WTC11 (cell line): ENCODE results near the gene PRKAG2. TPM values are rescaled to one million over a fixed set of nuclear protein-coding genes. Genes with fewer than 3 reads are reported as not detected.

Source experiments
- ATAC-seq: fragments of 200-7000 bp; cut with Tn5 transposase; 2 replicates; pipeline ENCODE4 v1.10.0; 2021; ENCODE audit warnings: mild to moderate bottlenecking, moderate library complexity
- CTCF ChIA-PET: fragments of 300-600 bp; sonication (Branson Sonifier 250); formaldehyde crosslinking; loops from one replicate; lab custom pipeline; 2021; ENCODE audit warnings: antibody characterized with exemption; lab: Charles Lee
- POLR2A ChIA-PET: fragments of 350-600 bp; sonication (Branson Sonifier 250); formaldehyde crosslinking; loops from one replicate; lab custom pipeline; 2021; ENCODE audit warnings: antibody characterized with exemption; lab: Charles Lee
- DNase-seq: peaks from one replicate; pipeline ENCODE4 v3.0.0; 2021; ENCODE audit warnings: low spot score
- H3K27ac Mint-ChIP-seq: 2 replicates; pipeline ENCODE4 v1.8.0; 2021; ENCODE audit warnings: mixed read lengths
- H3K27me3 Mint-ChIP-seq: 2 replicates; pipeline ENCODE4 v1.8.0; 2021; ENCODE audit warnings: low read depth, mild to moderate bottlenecking, moderate library complexity, mixed read lengths
- H3K36me3 Mint-ChIP-seq: 2 replicates; pipeline ENCODE4 v1.8.0; 2021; ENCODE audit warnings: mixed read lengths
- H3K4me1 Mint-ChIP-seq: 2 replicates; pipeline ENCODE4 v1.8.0; 2022; ENCODE audit warnings: mixed read lengths
- H3K4me3 Mint-ChIP-seq: 2 replicates; pipeline ENCODE4 v1.8.0; 2021; ENCODE audit warnings: mild to moderate bottlenecking, moderate library complexity, mixed read lengths
- H3K9me3 Mint-ChIP-seq: 2 replicates; pipeline ENCODE4 v1.8.0; 2021; ENCODE audit warnings: mixed read lengths
- EMX1 ChIP-seq: fragments of 250-450 bp; sonication (Bioruptor Pico); IDR thresholded peaks from 2 replicates; pipeline ENCODE4 v1.8.0; 2021; ENCODE audit warnings: mild to moderate bottlenecking
- FOXP1 ChIP-seq: sonication (generic); formaldehyde crosslinking; IDR thresholded peaks from 2 replicates; pipeline ENCODE4 v1.8.0; 2022; ENCODE audit warnings: missing genetic modification reagents, mild to moderate bottlenecking, moderate library complexity, borderline replicate concordance
- GABPB1 ChIP-seq: sonication (generic); formaldehyde crosslinking; IDR thresholded peaks from 2 replicates; pipeline ENCODE4 v1.8.1; 2023; ENCODE audit warnings: mild to moderate bottlenecking, missing genetic modification reagents
- JAZF1 ChIP-seq: fragments of 250-450 bp; sonication (Bioruptor Pico); IDR thresholded peaks from 2 replicates; pipeline ENCODE4 v1.9.0; 2021; ENCODE audit warnings: moderate library complexity, mild to moderate bottlenecking, inconsistent platforms
- KAT7 ChIP-seq: sonication (generic); formaldehyde crosslinking; IDR thresholded peaks from 2 replicates; pipeline ENCODE4 v1.8.1; 2023; ENCODE audit warnings: missing genetic modification reagents, mild to moderate bottlenecking, borderline replicate concordance
- NFYB ChIP-seq: sonication (generic); formaldehyde crosslinking; conservative IDR thresholded peaks from 2 replicates; pipeline ENCODE4 v1.8.0; 2022; ENCODE audit warnings: low read depth, missing genetic modification reagents
- NR1H2 ChIP-seq: sonication (generic); formaldehyde crosslinking; IDR thresholded peaks from 2 replicates; pipeline ENCODE4 v1.9.0; 2021; ENCODE audit warnings: mild to moderate bottlenecking, moderate library complexity, missing genetic modification reagents
- NR3C1 ChIP-seq: sonication (generic); formaldehyde crosslinking; conservative IDR thresholded peaks from 2 replicates; pipeline ENCODE4 v1.8.1; 2023; ENCODE audit warnings: low read depth, mild to moderate bottlenecking, missing genetic modification reagents
- OVOL2 ChIP-seq: fragments of 250-450 bp; sonication (Bioruptor Pico); IDR thresholded peaks from 2 replicates; pipeline ENCODE4 v1.9.0; 2021; ENCODE audit warnings: mild to moderate bottlenecking, borderline replicate concordance
- RORB ChIP-seq: fragments of 250-450 bp; sonication (Bioruptor Pico); IDR thresholded peaks from 2 replicates; pipeline ENCODE4 v1.9.0; 2021; ENCODE audit warnings: mild to moderate bottlenecking
- TEAD1 ChIP-seq: sonication (generic); formaldehyde crosslinking; IDR thresholded peaks from 2 replicates; pipeline ENCODE4 v1.8.0; 2022; ENCODE audit warnings: mild to moderate bottlenecking, missing genetic modification reagents
- ZNF219 ChIP-seq: sonication (generic); formaldehyde crosslinking; IDR thresholded peaks from 2 replicates; pipeline ENCODE4 v1.8.0; 2023; ENCODE audit warnings: missing genetic modification reagents, mild to moderate bottlenecking, borderline replicate concordance
- ZNF232 ChIP-seq: sonication (generic); formaldehyde crosslinking; IDR thresholded peaks from 2 replicates; pipeline ENCODE4 v1.8.0; 2022; ENCODE audit warnings: mild to moderate bottlenecking, missing genetic modification reagents
- ZNF416 ChIP-seq: fragments of 250-450 bp; sonication (Bioruptor Pico); IDR thresholded peaks from 2 replicates; pipeline ENCODE4 v1.9.0; 2021; ENCODE audit warnings: mild to moderate bottlenecking, inconsistent platforms
- total RNA-seq: library from RNA; stranded (reverse); gene quantifications from 3 replicates; pipeline ENCODE4 v1.2.3, GENCODE V29; 2021
- TF ChIP-seq, protein P1 (sequence below): sonication (generic); formaldehyde crosslinking; IDR thresholded peaks from 2 replicates; pipeline ENCODE4 v1.8.0; 2023; ENCODE audit warnings: mild to moderate bottlenecking, missing genetic modification reagents
- TF ChIP-seq, protein P2 (sequence below): sonication (generic); formaldehyde crosslinking; IDR thresholded peaks from 2 replicates; pipeline ENCODE4 v1.8.0; 2022; ENCODE audit warnings: mild to moderate bottlenecking, missing genetic modification reagents
- TF ChIP-seq, protein P3 (sequence below): sonication (generic); formaldehyde crosslinking; IDR thresholded peaks from 2 replicates; pipeline ENCODE4 v1.8.1; 2022; ENCODE audit warnings: low read depth, mild to moderate bottlenecking, moderate library complexity, missing genetic modification reagents, borderline replicate concordance
- TF ChIP-seq, protein P4 (sequence below): sonication (generic); formaldehyde crosslinking; IDR thresholded peaks from 2 replicates; pipeline ENCODE4 v1.8.1; 2022; ENCODE audit warnings: mild to moderate bottlenecking, moderate library complexity, missing genetic modification reagents

PRKAG2 gene
- total RNA-seq, 1 experiment from 2014 or later, result 20.3 TPM

DNA sequence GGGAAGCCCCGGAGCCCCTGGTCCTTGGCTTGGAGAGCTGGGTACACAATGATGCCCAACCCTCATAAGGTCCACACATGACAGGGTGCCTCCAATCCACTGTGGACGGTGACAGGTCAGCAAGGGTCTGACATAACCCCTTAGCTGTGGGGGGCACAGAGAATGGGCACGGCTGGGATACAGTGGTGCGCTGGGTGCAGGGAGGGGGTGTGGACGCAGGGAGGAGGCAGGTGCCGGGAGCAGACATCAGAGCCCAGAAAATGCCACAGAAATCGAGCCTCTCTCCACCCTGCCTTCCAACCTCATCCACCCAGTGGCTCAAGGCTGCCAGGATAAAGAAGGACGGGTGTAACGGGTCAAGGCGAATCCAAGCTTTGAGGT is 179.4 kb downstream of the PRKAG2 start (continued):
- TF ChIP-seq, protein P1, sequence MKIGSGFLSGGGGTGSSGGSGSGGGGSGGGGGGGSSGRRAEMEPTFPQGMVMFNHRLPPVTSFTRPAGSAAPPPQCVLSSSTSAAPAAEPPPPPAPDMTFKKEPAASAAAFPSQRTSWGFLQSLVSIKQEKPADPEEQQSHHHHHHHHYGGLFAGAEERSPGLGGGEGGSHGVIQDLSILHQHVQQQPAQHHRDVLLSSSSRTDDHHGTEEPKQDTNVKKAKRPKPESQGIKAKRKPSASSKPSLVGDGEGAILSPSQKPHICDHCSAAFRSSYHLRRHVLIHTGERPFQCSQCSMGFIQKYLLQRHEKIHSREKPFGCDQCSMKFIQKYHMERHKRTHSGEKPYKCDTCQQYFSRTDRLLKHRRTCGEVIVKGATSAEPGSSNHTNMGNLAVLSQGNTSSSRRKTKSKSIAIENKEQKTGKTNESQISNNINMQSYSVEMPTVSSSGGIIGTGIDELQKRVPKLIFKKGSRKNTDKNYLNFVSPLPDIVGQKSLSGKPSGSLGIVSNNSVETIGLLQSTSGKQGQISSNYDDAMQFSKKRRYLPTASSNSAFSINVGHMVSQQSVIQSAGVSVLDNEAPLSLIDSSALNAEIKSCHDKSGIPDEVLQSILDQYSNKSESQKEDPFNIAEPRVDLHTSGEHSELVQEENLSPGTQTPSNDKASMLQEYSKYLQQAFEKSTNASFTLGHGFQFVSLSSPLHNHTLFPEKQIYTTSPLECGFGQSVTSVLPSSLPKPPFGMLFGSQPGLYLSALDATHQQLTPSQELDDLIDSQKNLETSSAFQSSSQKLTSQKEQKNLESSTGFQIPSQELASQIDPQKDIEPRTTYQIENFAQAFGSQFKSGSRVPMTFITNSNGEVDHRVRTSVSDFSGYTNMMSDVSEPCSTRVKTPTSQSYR (CRISPR knock-in tag), result no peak
- TF ChIP-seq ZNF416 (CRISPR knock-in tag) (no peak), OVOL2 (CRISPR knock-in tag) (no peak)
- TF ChIP-seq, protein P2, sequence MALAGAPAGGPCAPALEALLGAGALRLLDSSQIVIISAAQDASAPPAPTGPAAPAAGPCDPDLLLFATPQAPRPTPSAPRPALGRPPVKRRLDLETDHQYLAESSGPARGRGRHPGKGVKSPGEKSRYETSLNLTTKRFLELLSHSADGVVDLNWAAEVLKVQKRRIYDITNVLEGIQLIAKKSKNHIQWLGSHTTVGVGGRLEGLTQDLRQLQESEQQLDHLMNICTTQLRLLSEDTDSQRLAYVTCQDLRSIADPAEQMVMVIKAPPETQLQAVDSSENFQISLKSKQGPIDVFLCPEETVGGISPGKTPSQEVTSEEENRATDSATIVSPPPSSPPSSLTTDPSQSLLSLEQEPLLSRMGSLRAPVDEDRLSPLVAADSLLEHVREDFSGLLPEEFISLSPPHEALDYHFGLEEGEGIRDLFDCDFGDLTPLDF (CRISPR knock-in tag), result no peak
- TF ChIP-seq, all 79 proteins: peak for 0

DNA sequence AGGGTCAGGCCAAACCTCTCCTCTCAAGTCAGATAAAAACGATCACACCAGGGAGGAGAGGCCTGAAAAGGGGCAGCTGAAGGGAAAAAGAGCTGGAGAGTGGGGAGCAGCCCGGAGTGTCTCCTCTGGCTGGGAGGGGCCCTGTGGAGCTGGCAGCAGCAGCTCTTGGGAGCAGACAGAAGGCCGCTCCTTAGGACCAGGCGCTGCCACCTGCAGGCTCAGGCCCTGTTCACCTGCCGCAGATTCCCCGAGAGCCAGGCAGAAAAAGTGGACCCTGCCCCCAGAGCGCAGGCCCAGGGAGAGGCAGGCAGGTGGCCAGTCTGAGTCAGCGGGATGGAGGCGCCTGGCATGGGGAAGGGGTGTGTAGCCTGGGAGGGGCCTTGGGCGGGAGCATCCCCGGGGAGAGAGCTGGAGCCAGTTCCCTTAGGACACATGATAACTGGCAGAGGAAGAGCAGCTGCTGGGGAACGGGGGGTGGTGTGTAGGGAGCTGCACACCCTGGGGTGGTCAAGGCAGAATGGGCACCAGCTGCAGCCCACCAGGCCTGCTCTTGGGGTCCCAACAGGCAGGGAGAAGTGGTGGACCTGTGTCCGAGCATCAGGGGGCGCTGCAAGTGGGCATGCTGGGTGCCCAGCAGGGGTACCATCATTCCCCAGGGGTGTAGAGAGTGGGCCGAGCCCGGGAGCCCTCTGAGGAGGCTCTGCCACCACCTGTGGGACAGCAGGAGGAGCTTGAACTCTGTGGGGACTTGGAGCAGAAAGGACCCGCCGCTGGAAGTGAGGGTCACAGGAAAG is 180.0 kb downstream of the PRKAG2 start:
- H3K4me1 Mint-ChIP-seq, result peaks cover 28% of the 10 kb centered on the region
- no peaks in the 10 kb centered on the region for H3K27me3 Mint-ChIP-seq
- no peak for TF ChIP-seq RORB
- TF ChIP-seq EMX1 (CRISPR knock-in tag), result no peak
- TF ChIP-seq JAZF1 (CRISPR knock-in tag), result no peak
- TF ChIP-seq ZNF219 (CRISPR knock-in tag), result no peak
- TF ChIP-seq FOXP1, result no peak
- no peak for TF ChIP-seq NFYB
- no peak for TF ChIP-seq NR1H2 (CRISPR knock-in tag)
- TF ChIP-seq TEAD1, result no peak
- TF ChIP-seq, protein P3, sequence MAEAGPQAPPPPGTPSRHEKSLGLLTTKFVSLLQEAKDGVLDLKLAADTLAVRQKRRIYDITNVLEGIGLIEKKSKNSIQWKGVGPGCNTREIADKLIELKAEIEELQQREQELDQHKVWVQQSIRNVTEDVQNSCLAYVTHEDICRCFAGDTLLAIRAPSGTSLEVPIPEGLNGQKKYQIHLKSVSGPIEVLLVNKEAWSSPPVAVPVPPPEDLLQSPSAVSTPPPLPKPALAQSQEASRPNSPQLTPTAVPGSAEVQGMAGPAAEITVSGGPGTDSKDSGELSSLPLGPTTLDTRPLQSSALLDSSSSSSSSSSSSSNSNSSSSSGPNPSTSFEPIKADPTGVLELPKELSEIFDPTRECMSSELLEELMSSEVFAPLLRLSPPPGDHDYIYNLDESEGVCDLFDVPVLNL, result no peak
- no peak for TF ChIP-seq ZNF232
- TF ChIP-seq GABPB1 (CRISPR knock-in tag), result no peak
- TF ChIP-seq KAT7, result no peak
- TF ChIP-seq, protein P2 (CRISPR knock-in tag), result no peak
- TF ChIP-seq, protein P4, sequence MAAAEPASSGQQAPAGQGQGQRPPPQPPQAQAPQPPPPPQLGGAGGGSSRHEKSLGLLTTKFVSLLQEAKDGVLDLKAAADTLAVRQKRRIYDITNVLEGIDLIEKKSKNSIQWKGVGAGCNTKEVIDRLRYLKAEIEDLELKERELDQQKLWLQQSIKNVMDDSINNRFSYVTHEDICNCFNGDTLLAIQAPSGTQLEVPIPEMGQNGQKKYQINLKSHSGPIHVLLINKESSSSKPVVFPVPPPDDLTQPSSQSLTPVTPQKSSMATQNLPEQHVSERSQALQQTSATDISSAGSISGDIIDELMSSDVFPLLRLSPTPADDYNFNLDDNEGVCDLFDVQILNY, result no peak
- no peak for TF ChIP-seq NR3C1
- TF ChIP-seq, all 79 proteins: peak for 0
- H3K9me3 Mint-ChIP-seq, result peaks cover 5% of the 10 kb centered on the region; the same call in 1 of the 2 replicates
- DNase-seq (peak; percentile 52), ATAC-seq (peak; percentile 76)
- H3K27ac Mint-ChIP-seq, result no peak overlapping the region
- H3K4me3 Mint-ChIP-seq, result no peak overlapping the region
- ChIA-PET POLR2A (no interaction called here), CTCF (interaction anchor here (0.6 to 3.3 kb wide), 17 partner anchors 9 to 249 kb away, joined by 3 to 24 read pairs (median 4); no protein-coding TSS in a partner anchor)
- H3K36me3 Mint-ChIP-seq, result no peaks in the 10 kb centered on the region
